GM19324 (cell line): ENCODE results near the gene DNAH1.
"Not testable (repeated sequence)": the region's sequence is repeated elsewhere in the genome, so short reads cannot be mapped to it uniquely, and the experiment has no call there.

ENCODE experiments used
- ATAC-seq: cut with Tn5 transposase; IDR thresholded peaks from one replicate; pipeline ENCODE4 v1.9.1; 2021; ENCODE audit warnings: mild to moderate bottlenecking, moderate library complexity; ENCODE audit not compliant: unreplicated experiment, low FRiP score

The DNAH1 gene

DNA sequence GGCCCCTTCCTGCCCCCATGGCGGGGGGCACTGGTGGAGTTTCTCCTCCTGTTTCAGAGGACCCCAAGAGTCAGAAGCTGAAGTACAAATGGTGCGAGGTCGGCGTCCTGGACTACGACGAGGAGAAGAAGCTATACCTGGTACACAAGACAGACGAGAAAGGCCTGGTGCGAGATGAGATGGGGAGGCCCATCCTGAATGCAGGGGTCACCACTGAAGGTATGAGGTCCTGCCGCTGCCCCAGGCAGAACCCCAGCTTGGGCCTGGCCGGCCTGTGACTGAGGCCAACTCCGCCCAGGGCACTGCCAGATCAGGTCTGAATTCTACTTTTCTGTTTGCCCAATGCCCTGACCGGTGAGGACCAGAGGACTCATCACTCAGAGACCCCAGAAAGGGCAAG, 15.0 kb downstream of the DNAH1 start:
- no peak for ATAC-seq

DNA sequence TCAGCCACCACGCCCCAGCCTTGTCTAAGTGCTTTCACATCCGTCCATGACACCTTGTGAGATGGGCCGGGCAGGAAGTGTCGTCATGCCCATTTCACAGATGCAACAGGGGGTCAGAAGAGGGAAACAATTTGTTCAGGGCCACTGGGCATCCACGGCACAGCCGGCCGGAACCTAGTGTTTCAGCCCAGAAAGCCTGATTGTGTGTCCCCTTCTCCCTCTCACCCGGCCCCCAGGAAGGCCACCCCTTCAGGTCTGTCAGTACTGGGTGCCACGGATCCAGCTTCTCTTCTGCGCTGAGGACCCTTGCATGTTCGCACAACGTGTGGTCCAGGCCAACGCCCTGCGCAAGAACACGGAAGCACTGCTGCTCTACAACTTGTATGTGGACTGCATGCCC, 15.8 kb downstream of the DNAH1 start:
- no peak for ATAC-seq

DNA sequence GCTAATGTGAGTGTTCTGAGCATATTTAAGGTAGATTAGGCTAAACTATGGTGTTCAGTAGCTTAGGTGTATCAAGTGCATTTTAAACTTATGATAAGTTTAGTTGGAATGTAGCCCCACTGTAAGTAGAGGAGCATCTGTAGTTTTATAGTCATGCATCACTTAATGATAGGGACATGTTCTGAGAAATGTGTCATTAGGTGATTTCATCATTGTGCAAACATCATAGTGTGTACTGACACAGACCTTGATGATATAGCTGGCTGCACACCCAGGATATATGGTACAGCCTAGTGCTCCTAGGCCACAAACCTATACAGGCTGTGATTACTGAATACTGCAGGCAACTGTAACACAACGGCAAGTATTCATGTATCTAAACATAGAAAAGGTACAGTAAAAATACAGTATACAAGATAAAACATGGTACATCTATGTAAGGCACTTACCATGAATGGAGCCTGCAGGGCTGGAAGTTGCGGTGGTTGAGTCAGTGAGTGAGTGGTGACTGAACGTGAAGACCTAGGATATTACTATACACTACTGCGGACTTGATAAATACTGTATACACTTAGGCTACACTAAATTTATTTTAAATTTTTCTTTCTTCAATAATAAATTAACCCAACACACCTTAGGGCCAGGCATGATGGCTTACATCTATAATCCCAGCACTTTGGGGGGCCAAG, 17.9 kb downstream of the DNAH1 start:
- no peak for ATAC-seq

DNA sequence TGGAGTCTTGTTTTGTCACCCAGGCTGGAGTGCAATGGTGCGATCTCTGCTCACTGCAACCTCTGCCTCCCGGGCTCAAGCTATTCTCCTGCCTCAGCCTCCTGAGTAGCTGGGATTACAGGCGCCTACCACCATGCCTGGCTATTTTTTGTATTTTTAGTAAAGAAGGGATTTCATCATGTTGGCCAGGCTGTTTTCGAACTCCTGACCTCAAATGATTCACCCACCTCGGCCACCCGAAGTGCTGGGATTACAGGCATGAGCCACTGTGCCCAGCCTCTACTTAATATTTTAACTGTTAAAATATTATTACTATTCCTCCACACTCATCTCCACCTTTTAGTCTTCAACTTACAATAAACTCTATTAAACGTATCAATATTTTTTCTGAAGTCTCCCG, 22.0 kb downstream of the DNAH1 start:
- not testable (repeated sequence) for ATAC-seq

DNA sequence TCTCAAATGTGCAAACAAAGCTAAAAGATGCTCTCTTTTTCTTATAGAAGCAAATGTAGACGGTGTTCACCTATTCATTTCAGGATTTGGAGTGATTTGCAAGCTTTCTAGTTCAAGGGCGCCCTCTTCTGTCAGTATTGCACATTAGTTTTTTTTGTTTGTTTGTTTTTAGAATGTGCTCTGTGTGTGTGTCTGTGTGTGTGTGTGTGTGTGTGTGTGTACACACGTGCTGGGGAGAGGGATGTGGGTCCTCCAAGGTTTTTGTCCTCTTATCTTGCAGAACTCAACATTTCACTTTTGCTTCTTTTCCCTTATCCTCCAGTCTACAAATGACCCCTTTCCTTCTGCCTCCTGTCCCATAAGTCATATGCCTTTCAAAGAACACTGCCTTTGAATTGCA, 23.5 kb downstream of the DNAH1 start:
- no peak for ATAC-seq

DNA sequence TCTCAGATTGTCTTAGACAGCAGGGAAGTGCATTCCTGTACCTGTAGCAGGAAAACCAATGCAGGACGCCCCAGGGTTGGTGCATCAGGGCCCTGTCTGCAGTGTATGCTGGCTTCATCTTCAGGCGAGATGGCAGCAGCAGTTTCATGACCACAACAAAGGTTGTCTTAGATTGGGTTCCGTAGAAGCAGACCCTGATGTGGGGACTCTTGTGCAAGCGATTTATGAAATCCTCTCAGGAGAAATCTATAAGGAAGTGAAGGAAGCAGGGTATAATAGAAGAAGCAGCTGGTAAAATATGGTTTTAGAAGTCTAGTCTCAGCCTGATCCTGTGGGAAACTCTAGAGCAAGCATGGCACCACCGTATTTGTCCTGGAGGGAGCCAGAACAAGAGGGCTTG, 25.0 kb downstream of the DNAH1 start:
- ATAC-seq, result no peak

DNA sequence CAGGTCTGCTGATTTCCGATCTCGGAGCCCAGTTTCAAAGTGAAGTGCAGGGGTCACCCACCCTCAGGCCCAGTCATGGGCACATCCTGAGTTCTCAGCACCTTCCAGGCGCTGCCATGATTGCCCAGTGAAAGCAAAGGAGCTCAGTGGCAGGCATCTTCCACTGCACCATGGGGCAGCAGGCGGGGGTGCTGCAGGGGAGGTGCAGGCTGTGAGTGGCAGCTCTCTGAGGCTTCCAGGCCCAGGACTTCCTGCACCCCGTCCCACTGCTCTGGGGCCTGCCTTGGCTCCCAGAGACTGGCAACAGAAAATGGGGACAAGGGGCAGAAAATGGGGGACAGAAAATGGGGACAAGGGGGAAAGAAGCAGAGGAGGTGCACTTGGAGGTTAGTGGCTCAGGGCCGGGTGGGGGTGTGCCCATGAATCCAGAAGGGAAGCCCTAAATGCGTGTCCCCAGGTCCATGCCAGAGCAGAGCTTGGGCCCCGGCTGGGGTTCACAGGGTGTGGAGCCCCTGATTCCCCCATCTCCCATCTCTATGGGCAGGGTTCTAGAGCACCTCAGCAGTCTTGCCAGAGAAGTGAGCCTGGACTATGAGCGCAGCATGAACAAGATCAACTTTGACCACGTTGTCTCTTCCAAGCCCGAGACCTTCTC, 28.0 kb downstream of the DNAH1 start:
- ATAC-seq, result no peak

DNA sequence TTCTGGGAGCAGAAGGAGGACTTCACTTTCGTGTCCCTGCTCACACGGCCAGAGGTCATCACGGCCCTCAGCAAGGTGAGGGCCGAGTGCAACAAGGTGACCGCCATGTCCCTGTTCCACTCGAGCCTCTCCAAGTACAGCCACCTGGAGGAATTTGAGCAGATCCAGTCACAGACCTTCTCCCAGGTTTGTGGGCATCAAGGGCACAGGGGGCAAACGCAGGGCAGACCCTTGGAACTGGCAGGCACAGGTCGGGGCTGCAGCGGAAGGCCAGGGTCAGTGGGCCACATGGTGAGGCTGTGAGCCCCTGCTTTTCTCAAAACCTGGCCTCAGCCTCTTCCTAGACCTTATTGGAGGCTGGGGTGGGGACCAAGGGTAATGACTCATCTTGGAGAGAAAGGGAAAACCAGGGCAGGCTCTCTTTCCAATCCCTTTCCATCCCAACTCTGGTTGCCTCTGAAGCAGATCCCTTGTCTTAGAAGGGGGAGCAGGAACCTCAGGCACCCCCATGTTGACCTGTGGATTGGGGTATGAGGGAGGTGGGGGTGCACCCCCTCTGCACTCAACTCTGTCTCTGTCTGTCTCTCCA, 29.5 kb downstream of the DNAH1 start:
- ATAC-seq, result no peak

DNA sequence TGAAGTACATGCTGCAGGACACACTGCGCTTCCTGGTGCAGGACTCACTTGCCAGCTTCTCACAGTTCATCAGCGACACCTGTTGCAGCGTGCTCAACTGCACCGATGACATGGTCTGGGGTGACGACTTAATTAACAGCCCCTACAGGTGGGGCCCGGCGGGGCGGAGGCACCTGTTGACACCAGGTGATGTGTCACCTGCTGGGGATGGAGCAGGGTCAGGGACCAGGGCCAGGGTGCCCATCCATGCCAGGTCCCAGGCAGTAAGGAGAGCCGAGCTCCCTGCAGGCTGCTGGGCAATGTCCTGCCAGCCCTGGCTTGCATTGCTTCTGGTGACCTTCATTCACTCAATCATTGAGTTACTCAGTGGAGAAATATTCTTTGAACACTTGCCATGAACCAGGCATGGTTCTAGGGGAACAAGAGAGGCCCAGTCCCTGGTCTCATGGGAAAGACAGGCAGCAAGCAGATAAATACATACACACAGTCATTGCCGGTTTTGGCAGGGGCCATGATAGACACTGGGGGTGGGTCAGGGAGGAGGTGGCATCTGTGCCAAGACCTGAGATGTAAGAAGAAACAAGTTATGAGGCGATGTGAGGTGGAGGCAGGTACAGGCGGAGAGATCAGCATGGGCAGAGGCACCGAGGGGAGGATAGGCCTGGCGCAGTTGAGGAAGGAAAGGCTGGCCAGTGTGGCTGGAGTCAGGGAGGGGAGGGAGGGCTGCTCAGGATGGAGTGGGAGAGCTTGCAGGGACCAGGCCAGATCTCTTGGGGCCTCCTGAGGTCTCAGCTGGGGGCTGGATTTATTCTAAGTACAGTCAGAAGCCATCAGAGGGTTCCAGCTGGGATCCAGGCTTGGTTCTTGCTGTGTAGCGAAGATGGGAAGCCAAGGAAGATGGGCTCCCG, 30.8 kb downstream of the DNAH1 start:
- no peak for ATAC-seq

DNA sequence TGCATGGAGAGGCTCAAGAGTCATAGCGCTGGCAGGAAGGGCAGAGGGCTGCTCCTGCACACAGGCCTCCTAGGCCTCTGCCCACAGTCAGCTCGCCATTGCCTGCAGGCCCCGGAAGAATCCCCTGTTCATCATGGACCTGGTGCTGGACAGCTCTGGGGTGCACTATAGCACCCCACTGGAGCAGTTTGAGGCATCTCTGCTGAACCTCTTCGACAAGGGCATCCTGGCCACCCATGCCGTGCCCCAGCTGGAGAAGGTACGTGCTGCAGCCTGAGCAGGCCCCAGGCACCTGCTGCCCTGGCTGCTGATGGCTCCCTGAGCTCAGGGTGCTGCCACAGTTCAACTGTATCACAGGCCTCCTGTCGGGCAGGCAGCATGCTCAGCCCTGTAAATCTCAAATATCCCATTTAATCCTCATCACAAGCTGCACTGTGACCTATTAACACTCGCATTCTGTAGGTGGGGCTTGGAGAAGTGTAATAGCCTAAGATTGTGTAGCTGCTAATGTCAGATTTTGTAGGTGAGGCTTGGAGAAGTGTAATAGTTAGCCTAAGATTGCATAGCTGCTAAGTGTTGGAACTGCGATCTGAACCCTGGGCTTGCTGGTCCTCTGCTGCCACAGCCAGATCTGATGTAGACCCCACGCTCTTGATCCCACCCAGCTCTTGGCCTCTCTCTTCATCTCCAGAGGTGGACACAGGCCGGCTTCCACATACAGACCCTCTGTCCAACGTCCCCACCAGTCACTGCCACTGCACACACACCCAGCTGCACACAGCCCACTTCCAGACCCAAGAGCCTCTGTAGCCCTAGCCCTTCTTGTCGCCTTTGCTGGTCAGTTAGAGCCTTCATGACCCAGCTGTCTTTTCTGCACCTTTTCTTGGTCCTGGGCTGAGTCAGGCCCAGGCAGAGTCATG, 31.9 kb downstream of the DNAH1 start:
- ATAC-seq, result no peak

DNA sequence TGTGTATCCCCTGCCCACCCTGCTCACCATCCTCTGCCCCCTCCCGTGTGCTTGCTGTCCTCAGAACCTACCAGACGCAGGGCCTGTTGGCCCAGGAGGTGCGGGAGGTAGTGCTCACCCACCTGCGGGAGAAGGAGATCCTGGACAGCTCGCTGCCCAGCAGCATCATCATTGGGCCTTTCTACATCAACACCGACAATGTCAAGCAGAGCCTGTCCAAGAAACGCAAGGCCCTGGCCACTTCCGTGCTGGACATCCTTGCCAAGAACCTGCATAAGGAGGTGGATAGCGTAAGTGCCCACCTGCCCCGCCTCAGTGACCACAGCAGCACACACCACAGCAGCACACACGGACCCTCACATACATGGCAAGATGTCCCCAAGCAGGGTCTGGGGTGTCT, 33.0 kb downstream of the DNAH1 start:
- no peak for ATAC-seq

DNA sequence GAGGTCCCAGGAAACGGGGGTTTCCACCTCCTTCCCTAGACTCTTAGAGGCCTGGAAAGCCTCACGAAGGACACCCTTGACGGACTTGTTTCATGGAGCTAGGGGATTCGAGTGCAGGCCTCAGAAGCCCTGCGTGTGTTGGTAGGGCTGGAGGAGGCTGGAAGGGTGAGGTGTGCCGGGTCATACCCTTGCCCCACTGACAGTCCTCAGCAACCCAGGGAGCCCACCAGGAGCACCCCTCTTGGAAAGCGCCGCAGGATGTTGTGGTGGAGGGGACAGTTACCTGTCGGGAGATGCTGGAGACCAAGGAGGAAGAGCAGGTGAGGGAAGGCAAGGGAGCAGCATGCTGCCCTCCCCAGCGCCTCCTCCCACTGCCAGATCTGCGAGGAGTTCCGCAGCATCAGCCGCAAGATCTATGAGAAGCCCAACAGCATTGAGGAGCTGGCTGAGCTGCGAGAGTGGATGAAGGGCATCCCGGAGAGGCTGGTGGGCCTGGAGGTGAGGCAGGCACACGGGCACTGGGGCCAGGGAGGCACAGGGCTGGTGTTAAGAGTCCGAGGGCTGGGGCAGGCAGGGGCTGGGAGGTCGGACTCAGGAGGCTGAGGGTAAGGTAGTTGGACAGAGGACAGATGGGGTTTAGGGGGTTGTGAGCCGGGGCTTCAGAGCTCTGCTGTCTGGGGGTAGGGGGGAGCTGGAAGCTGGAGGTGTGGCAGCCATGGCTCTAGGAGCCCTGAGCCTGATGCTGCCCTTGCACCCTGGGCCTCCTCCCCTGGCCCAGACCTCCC, 33.7 kb downstream of the DNAH1 start:
- no peak for ATAC-seq

DNA sequence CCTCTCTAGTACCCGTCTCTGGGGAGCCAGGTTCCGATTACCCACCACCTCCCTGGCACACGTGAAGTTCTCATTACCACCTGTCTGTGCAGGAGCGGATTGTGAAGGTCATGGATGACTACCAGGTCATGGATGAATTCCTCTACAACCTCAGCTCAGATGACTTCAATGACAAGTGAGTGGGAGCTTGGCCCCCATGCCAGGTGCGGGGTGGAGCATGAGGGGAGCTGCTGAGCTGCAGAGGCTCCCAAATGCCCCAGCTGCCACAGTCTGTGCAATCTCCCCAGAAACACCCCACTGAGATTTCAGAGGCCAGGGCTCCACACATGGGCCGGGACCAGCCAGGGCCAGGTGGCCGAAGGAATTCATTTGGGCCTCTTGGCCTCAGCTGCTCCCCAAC, 34.3 kb downstream of the DNAH1 start:
- ATAC-seq, result no peak

DNA sequence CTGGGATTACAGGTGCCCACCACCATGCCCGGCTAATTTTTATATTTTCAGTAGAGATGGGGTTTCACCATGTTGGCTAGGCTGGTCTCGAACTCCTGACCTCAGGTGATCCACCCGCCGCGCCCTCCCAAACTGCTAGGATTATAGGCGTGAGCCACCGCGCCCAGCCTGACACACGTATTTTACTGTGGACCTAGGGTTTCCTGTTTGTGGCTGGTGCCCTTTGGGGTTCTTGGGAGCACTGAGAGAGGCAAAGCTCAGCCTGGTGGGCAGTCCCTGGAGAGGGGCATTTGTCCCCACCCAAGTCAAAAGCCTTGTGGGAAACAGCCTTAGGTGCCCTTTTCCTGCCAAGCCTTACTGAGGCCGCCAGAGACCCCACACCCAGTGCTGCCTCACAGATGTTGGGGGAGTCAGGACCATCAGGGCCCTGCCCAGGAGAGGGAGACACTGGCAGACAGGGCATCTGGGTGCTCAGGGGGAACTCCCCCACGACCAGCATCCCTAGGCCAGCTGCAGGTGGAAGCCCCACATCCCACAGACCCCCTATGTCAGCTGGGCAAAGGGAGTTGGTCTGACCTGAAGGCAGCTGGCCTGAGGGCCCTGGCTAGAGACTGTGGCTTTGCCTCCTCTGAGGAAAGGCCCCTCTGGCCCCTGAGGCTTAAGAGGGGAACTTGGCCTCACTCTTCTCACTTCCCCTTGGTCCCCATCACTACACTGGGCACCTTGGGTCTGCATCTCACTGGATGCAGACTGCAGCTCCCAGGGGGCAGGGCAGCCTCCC, 35.1 kb downstream of the DNAH1 start:
- no peak for ATAC-seq

DNA sequence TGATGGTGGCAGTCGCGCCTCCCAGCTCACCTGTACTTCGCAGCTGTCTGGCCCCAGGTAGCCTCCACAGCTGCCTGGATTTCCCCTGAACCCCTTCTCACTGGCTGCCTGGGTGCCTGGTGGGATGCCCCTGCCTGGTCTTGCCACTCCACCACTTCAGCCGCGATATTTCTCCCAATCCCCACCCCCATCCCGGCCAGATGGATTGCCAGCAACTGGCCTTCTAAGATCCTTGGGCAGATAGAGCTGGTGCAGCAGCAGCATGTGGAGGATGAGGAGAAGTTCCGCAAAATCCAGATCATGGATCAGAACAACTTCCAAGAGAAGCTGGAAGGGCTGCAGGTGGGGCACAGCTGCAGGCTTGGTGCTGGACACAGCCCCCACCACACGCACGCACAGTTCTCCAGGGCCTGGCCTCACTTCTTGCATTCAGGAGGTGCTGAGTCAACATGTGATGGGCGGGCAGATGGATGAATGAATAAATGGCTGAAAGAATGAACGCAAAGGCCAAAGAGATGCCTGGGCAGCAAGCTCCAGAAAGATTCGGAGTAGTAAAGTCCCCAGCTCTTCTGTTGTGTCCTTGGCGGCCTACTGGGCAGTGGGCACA, 35.7 kb downstream of the DNAH1 start:
- no peak for ATAC-seq

DNA sequence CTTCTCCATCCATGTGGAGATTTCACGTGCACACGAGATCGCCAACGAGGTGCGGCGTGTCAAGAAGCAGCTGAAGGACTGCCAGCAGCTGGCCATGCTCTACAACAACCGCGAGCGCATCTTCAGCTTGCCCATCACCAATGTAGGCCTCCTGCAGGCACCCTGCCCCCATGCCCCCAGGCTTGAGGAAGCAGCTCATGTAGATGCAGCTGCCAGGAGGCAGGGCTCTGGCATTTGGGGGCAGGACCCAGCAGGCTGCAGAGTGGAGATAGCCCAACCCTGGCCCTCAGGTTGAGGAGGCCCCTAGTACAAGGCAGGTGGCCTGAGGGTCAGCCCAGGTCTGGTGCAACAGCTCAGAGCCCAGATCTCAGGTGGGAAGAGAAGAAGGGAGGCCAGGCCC, 36.4 kb downstream of the DNAH1 start:
- no peak for ATAC-seq

DNA sequence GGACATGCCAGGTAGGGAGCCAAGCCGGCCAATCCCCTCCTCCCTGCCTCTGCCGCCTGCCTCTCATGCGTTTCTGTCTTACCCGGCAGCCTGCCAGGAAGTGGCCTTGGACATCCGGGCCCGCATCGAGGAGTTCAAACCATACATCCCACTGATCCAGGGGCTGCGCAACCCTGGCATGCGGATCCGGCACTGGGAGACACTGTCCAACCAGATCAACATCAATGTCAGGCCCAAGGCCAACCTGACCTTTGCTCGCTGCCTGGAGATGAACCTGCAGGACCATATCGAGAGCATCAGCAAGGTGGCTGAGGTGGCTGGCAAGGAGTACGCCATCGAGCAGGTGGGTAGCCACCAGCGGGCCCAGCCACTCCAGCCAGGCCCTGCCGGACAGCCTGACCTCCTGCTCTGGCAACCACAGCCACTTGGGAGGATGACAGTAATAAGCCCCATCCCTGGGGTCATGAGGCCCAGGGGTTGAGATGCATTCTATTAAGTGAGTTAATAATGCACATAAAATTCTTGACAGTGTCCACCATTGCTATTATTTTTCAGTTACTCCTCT, 37.3 kb downstream of the DNAH1 start:
- ATAC-seq, result no peak

DNA sequence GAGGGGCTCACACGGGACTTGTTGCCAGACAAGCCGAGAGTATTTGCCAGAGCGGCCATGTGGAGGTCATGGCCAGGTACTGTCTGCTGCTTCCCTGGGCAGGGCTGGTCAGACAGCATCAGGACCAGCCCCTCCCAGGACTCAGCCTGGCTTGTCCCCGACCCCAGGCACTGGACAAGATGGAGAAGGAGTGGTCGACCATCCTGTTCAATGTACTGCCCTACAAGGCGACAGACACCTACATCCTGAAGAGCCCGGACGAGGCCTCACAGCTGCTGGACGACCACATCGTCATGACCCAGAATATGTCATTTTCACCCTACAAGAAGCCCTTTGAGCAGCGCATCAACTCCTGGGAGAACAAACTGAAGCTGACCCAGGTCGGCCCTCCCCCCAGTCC, 38.6 kb downstream of the DNAH1 start:
- ATAC-seq, result no peak
